Kidney (tissue), 14 donors: Measurements from ENCODE around the gene GRIP2. TPM values are rescaled to one million over a fixed set of nuclear protein-coding genes. Genes with fewer than 3 reads are reported as not detected.

ENCODE experiments used
- DNase-seq, 5 donors: peaks; one replicate each; pipeline ENCODE4 v3.0.0-alpha.2; 2013 to 2020
- FAIRE-seq: peaks from 2 replicates; lab custom pipeline; 2012; peaks lifted over from hg19 to GRCh38; lab: Jason Lieb, UNC
- H3K27ac ChIP-seq, 2 donors: one replicate each; pipeline ENCODE4 v1.7.0; 2013; ENCODE audit warnings: low read depth in 2 of 2, low read length in 2 of 2, inconsistent platforms in 1 of 2
- H3K27me3 ChIP-seq: one replicate; pipeline ENCODE4 v1.7.1; 2013; ENCODE audit warnings: low read length, inconsistent platforms; ENCODE audit not compliant: control insufficient read depth, insufficient read depth
- H3K36me3 ChIP-seq, 3 donors: one replicate each; pipeline versions ENCODE4 v1.7.0 to v1.7.1; 2013; ENCODE audit warnings: low read length in 3 of 3, control low read depth in 1 of 3, inconsistent platforms in 1 of 3; ENCODE audit not compliant: insufficient read depth in 3 of 3, control insufficient read depth in 2 of 3
- H3K4me1 ChIP-seq, 3 donors: one replicate each; pipeline versions ENCODE4 v1.7.0 to v1.7.1; 2013; ENCODE audit warnings: low read length in 3 of 3, inconsistent platforms in 1 of 3, low read depth in 1 of 3; ENCODE audit not compliant: control insufficient read depth in 2 of 3, insufficient read depth in 2 of 3
- H3K4me3 ChIP-seq, 3 donors: one replicate each; pipeline versions ENCODE4 v1.7.0 to v1.8.1; 2013; ENCODE audit warnings: low read length in 3 of 3, control low read depth in 1 of 3, inconsistent platforms in 1 of 3
- H3K9ac ChIP-seq, 3 donors: one replicate each; pipeline versions ENCODE4 v1.7.0 to v1.7.1; 2013; ENCODE audit warnings: low read length in 3 of 3, control low read depth in 1 of 3, inconsistent platforms in 1 of 3
- H3K9me3 ChIP-seq, 3 donors: one replicate each; pipeline versions ENCODE4 v1.7.0 to v1.7.1; 2013; ENCODE audit warnings: low read length in 3 of 3, control low read depth in 1 of 3, inconsistent platforms in 1 of 3; ENCODE audit not compliant: control insufficient read depth in 2 of 3, insufficient read depth in 1 of 3
- intact Hi-C: fragments of 100-400 bp; cut with DNase I; formaldehyde crosslinking; loops from one replicate; pipeline ENCODE4 v1.11.1; 2022
- polyA plus RNA-seq: library from polyadenylated mRNA; stranded (reverse); fragments of 350-450 nt; fragmentation: Illumina TruSeq; extraction: RNeasy Lipid Tissue Mini Kit (QIAGEN cat#74804); gene quantifications from one replicate; pipeline ENCODE4 v1.2.3, GENCODE V29; 2014; ENCODE audit warnings: low read depth, low replicate concordance; ENCODE audit not compliant: insufficient read depth
- total RNA-seq: library from RNA; stranded (reverse); fragmentation: NEBNext Ultra II Directional; extraction: Animal tissue kit (Norgen Biotek cat#: 25700); gene quantifications from one replicate; pipeline ENCODE4 v1.2.1, GENCODE V29; 2021
- TF ChIP-seq, protein P1 (sequence below): IDR thresholded peaks from 3 replicates; pipeline ENCODE4 v1.5.1; 2012; ENCODE audit warnings: mild to moderate bottlenecking, moderate library complexity, borderline replicate concordance; ENCODE audit not compliant: insufficient read depth; ENCODE audit errors: extremely low read depth
- donor health status: control.
- donor health status: control.
- donor health status: control.
- donor health status: control.
- donor health status: control.
- donor health status: DM: yes; HTN: yes; CAD: no.
- donor health status: Normal renal cell carcinoma (clear cell type).

GRIP2 gene
- total and polyA plus RNA-seq, 2 donors from 2014 or later: 3.0 to 3.2 TPM

DNA sequence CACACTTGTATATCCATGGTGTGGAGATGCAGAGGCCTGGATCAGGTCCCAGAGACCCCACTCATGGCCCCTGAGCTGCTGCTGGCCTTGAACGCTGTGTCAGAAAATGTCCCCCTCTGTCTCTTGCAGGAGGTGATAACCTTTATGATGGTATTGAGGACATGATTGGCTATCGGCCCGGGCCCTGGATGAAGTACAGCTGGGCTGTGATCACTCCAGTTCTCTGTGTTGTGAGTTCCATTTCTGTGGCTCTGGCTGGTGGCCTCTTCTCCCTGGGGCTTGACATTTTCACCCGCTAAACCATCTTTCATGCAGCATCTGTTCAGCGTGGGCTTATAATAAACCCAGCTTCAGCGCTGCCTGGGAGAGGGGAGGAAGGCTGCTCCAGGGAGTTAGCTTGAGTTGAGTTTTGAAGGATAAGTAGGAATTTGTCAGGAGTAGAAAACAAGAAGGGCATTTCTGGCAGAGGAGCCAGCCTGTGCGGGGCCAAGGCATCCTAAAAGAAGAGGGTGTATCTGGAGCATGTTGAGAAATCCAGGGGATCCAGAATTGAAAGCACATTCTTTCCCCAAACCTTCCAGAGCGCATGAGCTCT, 61.1 kb downstream of the GRIP2 start:
- H3K27me3 ChIP-seq: no peaks in the 10 kb centered on the region
- no peak for FAIRE-seq

DNA sequence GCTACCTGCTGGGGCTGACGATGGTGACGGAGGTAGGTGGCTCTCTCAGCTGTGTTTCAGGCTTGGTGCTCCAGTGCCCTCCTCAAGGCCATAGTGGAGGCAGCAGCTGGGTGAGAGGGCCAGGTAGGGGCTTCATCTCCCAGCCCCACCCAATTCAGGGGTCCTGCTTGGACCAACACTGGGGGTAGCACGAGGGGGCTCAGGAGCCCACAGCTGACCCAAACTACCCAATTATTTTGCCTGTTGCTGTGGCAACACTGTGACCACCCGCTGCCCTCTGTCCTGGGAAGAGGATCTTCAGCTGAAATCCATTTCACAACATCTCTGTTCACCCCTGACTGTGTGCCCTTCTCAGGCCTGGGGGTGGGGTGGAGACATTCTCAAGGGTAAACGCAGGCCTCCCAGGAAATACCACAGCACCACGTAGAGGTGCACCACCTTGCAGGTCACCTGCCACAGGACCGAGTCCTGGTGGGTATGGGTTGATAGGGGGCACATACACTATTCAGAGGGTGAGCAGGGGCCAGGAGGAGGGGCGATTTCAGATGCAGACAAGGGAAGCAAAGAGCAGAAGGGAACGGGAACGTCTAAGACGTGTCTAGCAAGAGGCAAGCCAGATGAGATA, 62.7 kb downstream of the GRIP2 start:
- H3K36me3 ChIP-seq: peaks cover 0 to 36% (median 5%) of the 10 kb centered on the region in 3 donors
- FAIRE-seq: no peak

More for the DNA sequence above, 61.1 kb downstream of the GRIP2 start:
- H3K36me3 ChIP-seq: peaks cover 0 to 39% (median 5%) of the 10 kb centered on the region in 3 donors
- H3K4me3 ChIP-seq: no peak overlapping the region
- peaks cover 2 to 34% (median 5%) of the 10 kb centered on the region in 3 donors for H3K4me1 ChIP-seq
- TF ChIP-seq, protein P1, sequence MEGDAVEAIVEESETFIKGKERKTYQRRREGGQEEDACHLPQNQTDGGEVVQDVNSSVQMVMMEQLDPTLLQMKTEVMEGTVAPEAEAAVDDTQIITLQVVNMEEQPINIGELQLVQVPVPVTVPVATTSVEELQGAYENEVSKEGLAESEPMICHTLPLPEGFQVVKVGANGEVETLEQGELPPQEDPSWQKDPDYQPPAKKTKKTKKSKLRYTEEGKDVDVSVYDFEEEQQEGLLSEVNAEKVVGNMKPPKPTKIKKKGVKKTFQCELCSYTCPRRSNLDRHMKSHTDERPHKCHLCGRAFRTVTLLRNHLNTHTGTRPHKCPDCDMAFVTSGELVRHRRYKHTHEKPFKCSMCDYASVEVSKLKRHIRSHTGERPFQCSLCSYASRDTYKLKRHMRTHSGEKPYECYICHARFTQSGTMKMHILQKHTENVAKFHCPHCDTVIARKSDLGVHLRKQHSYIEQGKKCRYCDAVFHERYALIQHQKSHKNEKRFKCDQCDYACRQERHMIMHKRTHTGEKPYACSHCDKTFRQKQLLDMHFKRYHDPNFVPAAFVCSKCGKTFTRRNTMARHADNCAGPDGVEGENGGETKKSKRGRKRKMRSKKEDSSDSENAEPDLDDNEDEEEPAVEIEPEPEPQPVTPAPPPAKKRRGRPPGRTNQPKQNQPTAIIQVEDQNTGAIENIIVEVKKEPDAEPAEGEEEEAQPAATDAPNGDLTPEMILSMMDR: no peak
- peak in 4 of 5 donors; percentile 41 to 84 (median 64) for DNase-seq
- no peak overlapping the region for H3K27ac ChIP-seq
- no peaks in the 10 kb centered on the region for H3K9me3 ChIP-seq
- H3K9ac ChIP-seq: no peak overlapping the region
- intact Hi-C loops: no loop called here

DNA sequence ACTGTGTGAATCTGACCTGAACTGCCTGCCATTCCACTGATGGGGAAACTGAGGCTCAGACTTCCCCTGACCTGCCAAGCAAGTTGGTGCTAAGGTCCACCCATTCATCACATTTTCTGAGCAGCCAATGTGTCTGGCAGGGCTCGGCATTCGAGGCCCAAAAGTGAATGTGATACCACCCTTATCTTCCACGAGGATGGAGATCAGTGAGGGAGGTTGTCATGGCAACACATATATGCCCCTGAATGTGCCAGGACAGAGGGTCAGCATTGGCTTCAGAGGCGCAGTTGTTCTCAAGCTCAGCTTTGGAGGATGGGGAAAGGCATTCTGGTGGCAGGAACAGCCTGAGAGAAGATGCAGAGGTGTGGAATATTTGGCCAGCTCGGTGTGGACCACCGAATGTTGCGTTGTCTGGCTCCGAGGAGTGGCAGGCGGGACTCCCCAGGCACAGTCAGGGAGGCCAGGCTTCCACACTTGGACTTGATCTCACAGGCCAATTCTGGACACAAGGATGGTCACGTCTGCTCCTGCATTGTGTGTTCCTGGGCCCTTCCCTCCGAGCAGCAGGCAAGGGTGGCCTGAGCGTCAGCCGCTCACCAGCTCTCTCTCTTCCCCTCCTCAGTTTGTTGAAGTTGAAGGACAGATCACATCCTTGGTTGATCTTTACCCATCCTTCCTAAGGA, 63.4 kb downstream of the GRIP2 start:
- peaks cover 0 to 33% (median 5%) of the 10 kb centered on the region in 3 donors for H3K36me3 ChIP-seq
- H3K4me1 ChIP-seq: peaks cover 10 to 51% (median 25%) of the 10 kb centered on the region in 3 donors
- H3K9me3 ChIP-seq: no peaks in the 10 kb centered on the region
- intact Hi-C loops: no loop called here
- TF ChIP-seq, protein P1: no peak
- H3K4me3 ChIP-seq: no peak overlapping the region
- no peak for FAIRE-seq
- peak in 1 of 5 donors; percentile 28 for DNase-seq
- no peak overlapping the region for H3K27ac ChIP-seq
- no peak overlapping the region for H3K9ac ChIP-seq
- no peaks in the 10 kb centered on the region for H3K27me3 ChIP-seq

More for the DNA sequence above, 62.7 kb downstream of the GRIP2 start:
- TF ChIP-seq, protein P1: no peak
- Histone ChIP-seq H3K27me3 (no peaks in the 10 kb centered on the region), H3K9ac (no peak overlapping the region), H3K4me1 (peaks cover 9 to 50% (median 18%) of the 10 kb centered on the region in 3 donors), H3K27ac (no peak overlapping the region), H3K9me3 (no peaks in the 10 kb centered on the region), H3K4me3 (no peak overlapping the region)
- DNase-seq: peak in 1 of 5 donors; percentile 37
- intact Hi-C loops: no loop called here
